Upper lobe of left lung (tissue), 6 donors: ENCODE measurements around the gene STT3B. TPM values are rescaled to one million over a fixed set of nuclear protein-coding genes. Genes with fewer than 3 reads are reported as not detected.

ENCODE experiments used
- ATAC-seq, 2 donors: fragments of 200-7000 bp; cut with Tn5 transposase; one replicate each; pipeline ENCODE4 v1.9.1; 2022; ENCODE audit warnings: mild to moderate bottlenecking in 2 of 2, moderate library complexity in 2 of 2; ENCODE audit not compliant: low FRiP score in 2 of 2
- DNase-seq, 2 donors: peaks; one replicate each; pipeline ENCODE4 v3.0.0-alpha.2; 2019 to 2020
- H3K27ac ChIP-seq, 4 donors: fragments of 200-600 bp; sonication (generic); one replicate each; pipeline ENCODE4 v1.5.1; 2016 to 2019
- H3K27me3 ChIP-seq, 4 donors: fragments of 200-600 bp; sonication (generic); one replicate each; pipeline ENCODE4 v1.5.1; 2017 to 2019
- H3K36me3 ChIP-seq, 4 donors: fragments of 200-600 bp; sonication (generic); one replicate each; pipeline ENCODE4 v1.5.1; 2016 to 2019
- H3K4me1 ChIP-seq, 4 donors: fragments of 200-600 bp; sonication (generic); one replicate each; pipeline ENCODE4 v1.5.1; 2018 to 2019
- H3K4me3 ChIP-seq, 4 donors: fragments of 200-600 bp; sonication (generic); one replicate each; pipeline ENCODE4 v1.5.1; 2017 to 2019; ENCODE audit warnings: mild to moderate bottlenecking in 2 of 4, moderate library complexity in 1 of 4
- H3K9me3 ChIP-seq, 4 donors: fragments of 200-600 bp; sonication (generic); one replicate each; pipeline ENCODE4 v1.5.1; 2018 to 2019
- CTCF ChIP-seq, 6 experiments: fragments of 450-650 bp in 4 of 6; fragments of 200-600 bp in 2 of 6; sonication (generic) in 2 of 6; IDR thresholded peaks; one replicate each; pipeline ENCODE4 v1.5.1; 2016 to 2019; ENCODE audit warnings: antibody characterized with exemption in 6 of 6
- EP300 ChIP-seq, 4 donors: sonication (generic); formaldehyde crosslinking; IDR thresholded peaks; one replicate each; pipeline ENCODE4 v1.5.1; 2017; ENCODE audit warnings: antibody characterized with exemption in 4 of 4, control low read depth in 2 of 4
- POLR2A ChIP-seq, 4 donors: fragments of 450-650 bp; IDR thresholded peaks; one replicate each; pipeline ENCODE4 v1.5.1; 2016 to 2017; ENCODE audit warnings: antibody characterized with exemption in 4 of 4, mild to moderate bottlenecking in 2 of 4
- POLR2AphosphoS5 ChIP-seq, 2 donors: sonication (generic); formaldehyde crosslinking; IDR thresholded peaks; one replicate each; pipeline ENCODE4 v1.5.1; 2017; ENCODE audit warnings: antibody characterized with exemption in 2 of 2
- WGBS, 2 donors: methylation state at CpG; one replicate each; pipeline ENCODE4 v1.1.5; 2017 to 2018; 5-methylcytosine and 5-hydroxymethylcytosine counted together
- total RNA-seq, 6 donors: library from RNA; depleted of rRNA in 4 of 6; stranded (reverse); fragments of >200 nt in 4 of 6; gene quantifications; one replicate each; pipeline versions ENCODE4 v1.1.0 to v1.2.1, GENCODE V29; 2016 to 2021
- donor health status: DM: no; HTN: no; CAD: no; lungs with moderate emphysema.
- donor health status: DM: no; HTN: yes; CAD: no; lungs with severe emphysema.

Gene STT3B
- total RNA-seq, 6 donors from 2014 or later = 42.9 to 137 (median 88.8) TPM

DNA sequence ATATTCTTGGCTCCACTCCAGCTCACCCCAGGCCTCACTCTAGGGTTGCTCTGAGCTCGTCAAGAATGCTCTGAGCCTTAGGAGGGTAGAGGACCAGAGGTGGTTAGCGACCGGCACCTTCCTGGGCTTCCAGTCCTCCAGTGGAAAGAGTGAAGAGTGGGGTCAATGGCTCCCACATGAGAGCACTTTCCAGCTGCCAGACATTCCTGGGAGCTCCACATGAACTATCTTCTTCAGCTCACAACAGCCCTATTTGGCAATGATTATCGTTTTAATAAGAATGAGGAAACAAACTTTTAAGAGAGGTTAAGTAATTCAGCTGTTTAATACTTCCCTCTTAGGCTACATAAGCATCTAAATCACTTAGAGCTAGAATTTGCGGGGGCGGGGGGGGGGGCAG lies 139.3 kb downstream of the STT3B start:
- no peak for TF ChIP-seq POLR2AphosphoS5 (IDR thresholded peaks at IDR 0.05)
- TF ChIP-seq CTCF (IDR thresholded peaks at IDR 0.05) = no peak
- no peak for TF ChIP-seq POLR2A (IDR thresholded peaks at IDR 0.05)
- no peak for TF ChIP-seq EP300 (IDR thresholded peaks at IDR 0.05)
- WGBS, 2 donors = 45 to 49% methylated on average over 6 of the region's 6 CpGs
- ATAC-seq (peak; percentile 51 to 78), DNase-seq (no peak)
- Histone ChIP-seq H3K4me3 (no peak overlapping the region), H3K4me1 (peaks cover 5 to 15% (median 10%) of the 10 kb centered on the region in 4 donors), H3K36me3 (no peaks in the 10 kb centered on the region), H3K27me3 (no peaks in the 10 kb centered on the region), H3K9me3 (no peaks in the 10 kb centered on the region), H3K27ac (no peak overlapping the region)

DNA sequence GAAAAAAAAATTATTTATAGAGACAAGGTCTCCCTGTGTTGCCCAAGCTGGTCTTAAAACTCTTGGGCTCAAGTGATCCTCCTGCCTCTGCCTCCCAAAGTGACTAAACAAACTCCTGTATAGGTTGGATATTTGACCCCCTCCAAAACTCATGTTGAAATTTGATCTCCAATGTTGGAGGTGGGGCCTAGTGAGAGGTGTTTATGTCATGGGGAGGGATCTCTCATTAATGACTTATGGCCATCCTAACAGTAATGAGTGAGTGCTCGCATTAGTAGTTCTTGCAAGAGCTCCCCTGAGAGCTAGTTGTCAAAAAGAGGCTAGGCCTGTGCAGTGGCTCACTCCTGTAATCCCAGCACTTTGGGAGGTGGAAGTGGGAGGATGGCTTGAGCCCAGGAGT lies 141.2 kb downstream of the STT3B start:
- ATAC-seq (no peak), DNase-seq (no peak)
- H3K9me3 ChIP-seq = no peaks in the 10 kb centered on the region
- no peak overlapping the region for H3K27ac ChIP-seq
- TF ChIP-seq EP300 (IDR thresholded peaks at IDR 0.05) = no peak
- no peak for TF ChIP-seq POLR2A (IDR thresholded peaks at IDR 0.05)
- TF ChIP-seq CTCF (IDR thresholded peaks at IDR 0.05) = no peak
- TF ChIP-seq POLR2AphosphoS5 (IDR thresholded peaks at IDR 0.05) = no peak
- no peaks in the 10 kb centered on the region for H3K27me3 ChIP-seq
- no peaks in the 10 kb centered on the region for H3K36me3 ChIP-seq
- 100% methylated on average over 1 of the region's 1 CpG for WGBS, 2 donors
- H3K4me1 ChIP-seq = peaks cover 5 to 16% (median 11%) of the 10 kb centered on the region in 4 donors
- no peak overlapping the region for H3K4me3 ChIP-seq

GRCh38 chr3:31676556-31676955 lies 143.8 kb downstream of the STT3B start:
- no peak for DNase-seq
- Histone ChIP-seq H3K4me1 (peaks cover 5 to 20% (median 15%) of the 10 kb centered on the region in 4 donors), H3K9me3 (no peaks in the 10 kb centered on the region), H3K27ac (no peak overlapping the region), H3K36me3 (no peaks in the 10 kb centered on the region), H3K4me3 (no peak overlapping the region), H3K27me3 (no peaks in the 10 kb centered on the region)
- no peak for ATAC-seq
- no peak for TF ChIP-seq POLR2A (IDR thresholded peaks at IDR 0.05)
- TF ChIP-seq POLR2AphosphoS5 (IDR thresholded peaks at IDR 0.05) = no peak
- no peak for TF ChIP-seq EP300 (IDR thresholded peaks at IDR 0.05)
- no peak for TF ChIP-seq CTCF (IDR thresholded peaks at IDR 0.05)
- 95 to 96% methylated on average over 8 of the region's 8 CpGs for WGBS, 2 donors

DNA sequence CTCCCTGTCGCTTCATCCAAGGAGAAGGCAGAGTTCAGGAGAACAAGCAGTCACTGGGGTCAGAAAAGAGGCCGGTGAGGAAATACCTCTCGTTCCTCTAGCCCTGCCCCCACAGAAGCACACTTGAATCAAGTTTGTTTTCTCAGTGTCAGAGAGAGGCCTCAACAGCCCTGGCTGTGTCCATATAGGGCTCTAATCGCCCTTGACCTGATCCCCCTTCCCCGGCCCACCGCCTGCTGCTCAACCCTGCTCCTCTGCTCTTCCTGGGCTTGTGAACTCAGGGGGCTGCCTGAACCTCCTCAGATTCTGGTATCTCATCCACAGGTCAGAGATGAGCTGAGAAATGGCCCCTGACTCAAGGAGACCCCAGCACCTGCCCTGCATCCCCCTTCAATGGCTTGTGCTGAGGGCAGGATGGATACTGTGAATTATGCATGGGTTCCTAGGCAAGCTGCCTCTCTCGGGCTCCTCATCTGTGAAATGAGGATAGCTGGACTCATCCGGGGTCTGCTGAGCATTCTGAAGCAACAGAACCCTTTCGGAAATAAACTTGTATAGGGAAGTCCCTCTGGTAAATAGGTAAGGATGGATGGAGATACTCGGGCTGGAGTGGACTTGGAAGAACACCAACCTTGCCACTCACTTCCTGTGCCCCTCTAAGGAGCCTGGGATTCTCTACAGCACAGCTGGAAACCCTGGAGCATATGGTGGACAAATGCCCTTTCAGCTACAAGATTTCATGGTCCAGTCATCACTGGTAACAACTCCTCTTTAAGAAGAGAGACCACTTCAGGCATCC lies 147.5 kb downstream of the STT3B start:
- H3K4me1 ChIP-seq = peaks cover 0 to 9% (median 6%) of the 10 kb centered on the region in 4 donors
- peaks cover 0 to 10% (median 2%) of the 10 kb centered on the region in 4 donors for H3K36me3 ChIP-seq
- H3K4me3 ChIP-seq = no peak overlapping the region
- ATAC-seq = peak; percentile 40 to 81
- H3K27me3 ChIP-seq = no peaks in the 10 kb centered on the region
- H3K9me3 ChIP-seq = no peaks in the 10 kb centered on the region
- no peak overlapping the region for H3K27ac ChIP-seq
- DNase-seq = peak in 1 of 2 donors; percentile 69
- 65 to 82% methylated on average over 7 to 10 of the region's 10 CpGs for WGBS, 2 donors
- no peak for TF ChIP-seq POLR2AphosphoS5 (IDR thresholded peaks at IDR 0.05)
- TF ChIP-seq EP300 (IDR thresholded peaks at IDR 0.05) = no peak
- TF ChIP-seq POLR2A (IDR thresholded peaks at IDR 0.05) = no peak
- no peak for TF ChIP-seq CTCF (IDR thresholded peaks at IDR 0.05)
